Measurements from ENCODE around the gene MARS1.

Gene MARS1

DNA sequence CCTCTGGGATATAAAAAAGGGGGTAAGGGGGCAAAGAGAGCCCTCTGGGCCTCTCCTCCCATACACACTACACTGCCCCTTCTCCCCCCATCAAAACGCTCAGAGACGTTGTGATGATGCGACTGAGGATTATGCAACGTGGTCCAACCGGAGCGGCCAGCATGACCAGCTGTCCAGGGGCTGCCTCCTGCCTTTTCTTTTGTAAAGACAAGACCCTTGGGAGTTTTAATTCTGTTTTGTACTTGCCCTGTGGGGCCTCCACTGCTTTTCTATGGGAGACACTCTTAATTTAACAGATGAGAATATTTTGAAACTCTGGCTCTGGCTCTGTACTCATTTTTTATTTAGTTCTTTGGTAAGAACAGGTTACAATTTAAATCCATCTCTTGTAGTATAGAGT lies 42.0 kb downstream of the MARS1 start:
- Histone ChIP-seq H3K4me3 (replicated peaks; ENCODE audit: low read depth, low read length) (no peak overlapping the region), H3K27me3 (replicated peaks; ENCODE audit: control insufficient read depth, insufficient read depth, low read length) (no peaks in the 10 kb centered on the region), H3K36me3 (ENCODE audit: control insufficient read depth, insufficient read depth, low read length) (peaks cover 50% of the 10 kb centered on the region)
- DNase-seq (ENCODE audit: extremely low read depth, insufficient read length) = no peak
- TF ChIP-seq, protein P1, sequence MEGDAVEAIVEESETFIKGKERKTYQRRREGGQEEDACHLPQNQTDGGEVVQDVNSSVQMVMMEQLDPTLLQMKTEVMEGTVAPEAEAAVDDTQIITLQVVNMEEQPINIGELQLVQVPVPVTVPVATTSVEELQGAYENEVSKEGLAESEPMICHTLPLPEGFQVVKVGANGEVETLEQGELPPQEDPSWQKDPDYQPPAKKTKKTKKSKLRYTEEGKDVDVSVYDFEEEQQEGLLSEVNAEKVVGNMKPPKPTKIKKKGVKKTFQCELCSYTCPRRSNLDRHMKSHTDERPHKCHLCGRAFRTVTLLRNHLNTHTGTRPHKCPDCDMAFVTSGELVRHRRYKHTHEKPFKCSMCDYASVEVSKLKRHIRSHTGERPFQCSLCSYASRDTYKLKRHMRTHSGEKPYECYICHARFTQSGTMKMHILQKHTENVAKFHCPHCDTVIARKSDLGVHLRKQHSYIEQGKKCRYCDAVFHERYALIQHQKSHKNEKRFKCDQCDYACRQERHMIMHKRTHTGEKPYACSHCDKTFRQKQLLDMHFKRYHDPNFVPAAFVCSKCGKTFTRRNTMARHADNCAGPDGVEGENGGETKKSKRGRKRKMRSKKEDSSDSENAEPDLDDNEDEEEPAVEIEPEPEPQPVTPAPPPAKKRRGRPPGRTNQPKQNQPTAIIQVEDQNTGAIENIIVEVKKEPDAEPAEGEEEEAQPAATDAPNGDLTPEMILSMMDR (IDR thresholded peaks at IDR 0.05; ENCODE audit: insufficient read depth, low read length, poor library complexity, severe bottlenecking) = no peak

DNA sequence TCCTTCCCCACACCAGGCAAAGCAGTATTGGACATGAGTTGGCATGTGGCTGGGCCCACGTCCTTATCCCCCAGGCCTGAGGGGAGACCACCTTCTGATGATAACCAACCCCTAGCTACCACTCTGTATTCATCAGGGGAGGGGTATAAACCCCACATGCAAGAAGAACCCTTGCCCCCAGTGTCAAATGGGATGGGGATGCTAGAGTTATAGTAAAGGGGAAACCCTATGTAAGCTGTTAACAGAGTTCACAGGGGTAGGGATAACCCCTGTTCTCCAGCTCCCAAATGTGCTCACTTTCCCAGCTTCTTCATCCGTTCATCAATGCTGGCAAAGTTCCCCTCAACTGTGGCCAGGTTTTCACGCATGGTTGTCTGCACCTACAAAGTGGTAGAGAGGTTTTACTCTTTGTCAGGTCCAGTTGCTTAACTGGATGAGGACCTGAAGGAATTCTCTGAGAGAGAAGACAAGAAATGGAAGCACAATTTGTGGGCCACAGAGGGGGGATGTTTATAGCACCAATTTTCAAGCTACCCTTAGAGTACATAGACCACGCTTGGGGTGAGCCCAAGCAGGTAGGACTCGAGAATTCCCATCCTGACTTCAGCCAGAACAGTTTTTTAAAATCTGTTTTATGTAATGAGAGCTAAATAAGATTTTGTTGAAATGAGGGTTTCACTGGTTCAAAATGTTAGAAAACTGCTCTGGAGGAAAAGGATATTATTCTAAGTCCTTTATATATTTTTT lies 42.7 kb downstream of the MARS1 start:
- H3K36me3 ChIP-seq (ENCODE audit: control insufficient read depth, insufficient read depth, low read length) = peaks cover 54% of the 10 kb centered on the region
- TF ChIP-seq, protein P1 (IDR thresholded peaks at IDR 0.05; ENCODE audit: insufficient read depth, low read length, poor library complexity, severe bottlenecking) = no peak
- no peak overlapping the region for H3K4me3 ChIP-seq (replicated peaks; ENCODE audit: low read depth, low read length)
- no peaks in the 10 kb centered on the region for H3K27me3 ChIP-seq (replicated peaks; ENCODE audit: control insufficient read depth, insufficient read depth, low read length)
- DNase-seq (ENCODE audit: extremely low read depth, insufficient read length) = no peak

DNA sequence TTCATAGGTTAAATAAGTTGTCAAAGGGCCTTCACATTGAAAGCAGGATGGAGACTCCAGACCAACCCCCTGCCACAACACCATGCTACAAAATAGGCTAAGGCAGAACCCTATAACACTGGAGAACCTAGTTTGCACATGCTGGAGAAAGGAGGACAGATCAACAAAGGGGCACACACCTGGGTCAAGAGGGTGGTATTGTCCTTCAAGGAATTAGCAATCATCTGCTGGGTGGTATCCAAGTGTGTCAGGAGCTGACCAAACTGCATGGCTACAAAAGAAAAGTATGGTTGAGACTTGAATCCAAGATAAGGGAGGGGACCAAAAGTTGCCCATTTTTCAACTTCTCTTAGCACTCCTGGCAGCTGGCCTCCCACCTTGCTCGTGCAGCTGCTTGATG lies 44.0 kb downstream of the MARS1 start:
- Histone ChIP-seq H3K36me3 (ENCODE audit: control insufficient read depth, insufficient read depth, low read length) (peaks cover 51% of the 10 kb centered on the region), H3K27me3 (replicated peaks; ENCODE audit: control insufficient read depth, insufficient read depth, low read length) (no peaks in the 10 kb centered on the region), H3K4me3 (replicated peaks; ENCODE audit: low read depth, low read length) (no peak overlapping the region)
- no peak for DNase-seq (ENCODE audit: extremely low read depth, insufficient read length)
- TF ChIP-seq, protein P1 (IDR thresholded peaks at IDR 0.05; ENCODE audit: insufficient read depth, low read length, poor library complexity, severe bottlenecking) = no peak

DNA sequence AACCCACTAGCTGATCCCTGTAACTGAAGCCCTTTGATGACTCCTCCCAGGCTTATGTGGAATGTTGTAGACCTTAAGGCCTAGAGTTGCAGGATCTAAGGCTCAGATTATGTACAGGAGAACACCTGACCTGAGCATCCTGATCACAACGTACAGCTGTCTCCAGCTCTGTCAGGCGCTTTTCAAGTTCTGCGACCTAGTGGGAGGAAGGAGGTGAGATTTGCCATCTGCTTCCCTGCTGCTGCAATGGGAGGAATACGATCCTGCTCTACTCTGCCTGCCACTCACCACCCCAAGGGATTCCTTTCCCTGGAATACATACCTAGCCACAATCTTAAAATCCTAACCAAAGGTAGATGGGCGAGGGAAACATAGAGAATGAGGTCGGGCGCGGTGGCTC lies 45.2 kb downstream of the MARS1 start:
- TF ChIP-seq, protein P1 (IDR thresholded peaks at IDR 0.05; ENCODE audit: insufficient read depth, low read length, poor library complexity, severe bottlenecking) = no peak
- H3K27me3 ChIP-seq (replicated peaks; ENCODE audit: control insufficient read depth, insufficient read depth, low read length) = no peaks in the 10 kb centered on the region
- peaks cover 47% of the 10 kb centered on the region for H3K36me3 ChIP-seq (ENCODE audit: control insufficient read depth, insufficient read depth, low read length)
- no peak overlapping the region for H3K4me3 ChIP-seq (replicated peaks; ENCODE audit: low read depth, low read length)
- DNase-seq (ENCODE audit: extremely low read depth, insufficient read length) = no peak

DNA sequence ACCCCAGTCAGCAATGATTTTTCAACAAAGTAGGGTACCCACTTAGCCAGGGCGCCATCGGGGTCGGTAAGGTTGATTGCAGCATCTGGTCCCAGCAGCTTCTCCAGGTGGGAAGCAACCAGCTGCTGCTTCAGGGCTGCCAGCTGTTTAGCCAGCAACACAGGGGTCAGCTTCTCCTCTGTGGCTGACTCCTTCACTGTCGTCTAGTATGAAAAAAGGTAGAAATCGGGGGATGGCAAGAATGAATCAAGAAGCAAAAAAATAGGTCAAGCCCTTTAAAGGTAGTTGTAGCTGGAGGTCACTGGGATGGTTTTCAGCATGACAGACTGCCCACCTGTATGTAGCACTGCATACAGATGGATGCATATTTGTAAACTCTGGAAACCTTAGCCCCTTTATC lies 46.4 kb downstream of the MARS1 start:
- Histone ChIP-seq H3K27me3 (replicated peaks; ENCODE audit: control insufficient read depth, insufficient read depth, low read length) (no peaks in the 10 kb centered on the region), H3K36me3 (ENCODE audit: control insufficient read depth, insufficient read depth, low read length) (peaks cover 44% of the 10 kb centered on the region), H3K4me3 (replicated peaks; ENCODE audit: low read depth, low read length) (no peak overlapping the region)
- DNase-seq (ENCODE audit: extremely low read depth, insufficient read length) = no peak
- TF ChIP-seq, protein P1 (IDR thresholded peaks at IDR 0.05; ENCODE audit: insufficient read depth, low read length, poor library complexity, severe bottlenecking) = no peak
